ENCODE measurements around the gene CABP1. TPM values are rescaled to one million over a fixed set of nuclear protein-coding genes. Genes with fewer than 3 reads are reported as not detected.
A peak's percentile ranks its signal among the peaks of the same experiment; 100 is the strongest.

The CABP1 gene
- total and polyA plus RNA-seq, 4 experiments from 2014 or later = not detected

DNA sequence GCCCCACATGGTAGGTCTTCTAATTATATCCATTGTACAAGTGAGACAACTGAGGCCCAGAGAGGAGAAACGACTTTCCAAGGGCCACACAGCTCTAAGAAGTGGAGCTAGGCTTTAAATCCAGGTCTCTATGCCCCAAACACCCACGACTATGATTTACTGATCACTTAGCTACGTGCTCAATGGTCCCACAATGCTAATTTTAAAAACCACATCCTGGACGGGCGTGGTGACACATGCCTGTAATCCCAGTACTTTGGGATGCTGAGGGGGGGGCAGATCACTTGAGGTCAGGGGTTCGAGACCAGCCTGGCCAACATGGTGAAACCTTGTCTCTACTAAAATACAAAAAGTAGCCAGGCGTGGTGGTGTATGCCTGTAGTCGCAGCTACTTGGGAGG is 38.1 kb downstream of the CABP1 start:
- H3K27ac Mint-ChIP-seq = peak overlapping the region in 1 of 7 donors; percentile 9
- no peaks in the 10 kb centered on the region for H3K9me3 Mint-ChIP-seq
- peaks cover 0 to 13% (median 6%) of the 10 kb centered on the region in 4 donors for H3K4me1 Mint-ChIP-seq
- Histone ChIP-seq H3K4me3 (ENCODE audit: low read length in 2 of 2) (no peak overlapping the region), H3K27me3 (ENCODE audit: insufficient read depth, low read length) (no peaks in the 10 kb centered on the region), H3K4me1 (ENCODE audit: insufficient read depth, low read length) (peaks cover 5% of the 10 kb centered on the region), H3K36me3 (ENCODE audit: insufficient read depth, low read length) (no peaks in the 10 kb centered on the region), H3K27ac (ENCODE audit: low read depth, low read length) (no peak overlapping the region), H3K9me3 (ENCODE audit: control insufficient read depth in 1 of 2, low read length in 2 of 2) (no peaks in the 10 kb centered on the region)
- H3K4me3 Mint-ChIP-seq = no peak overlapping the region
- intact Hi-C loops (cut with micrococcal nuclease) = no loop called here
- no peak for DNase-seq
- peaks cover 2% of the 10 kb centered on the region in 2 donors for H3K27me3 Mint-ChIP-seq
- ChIA-PET CTCF (ENCODE audit: partially characterized antibody) (interaction anchor here (1.0 kb wide), 2 partner anchors 24 to 29 kb away, joined by 3 to 7 read pairs; no protein-coding TSS in a partner anchor), POLR2A (ENCODE audit: partially characterized antibody) (no interaction called here)
- H3K36me3 Mint-ChIP-seq = no peaks in the 10 kb centered on the region

DNA sequence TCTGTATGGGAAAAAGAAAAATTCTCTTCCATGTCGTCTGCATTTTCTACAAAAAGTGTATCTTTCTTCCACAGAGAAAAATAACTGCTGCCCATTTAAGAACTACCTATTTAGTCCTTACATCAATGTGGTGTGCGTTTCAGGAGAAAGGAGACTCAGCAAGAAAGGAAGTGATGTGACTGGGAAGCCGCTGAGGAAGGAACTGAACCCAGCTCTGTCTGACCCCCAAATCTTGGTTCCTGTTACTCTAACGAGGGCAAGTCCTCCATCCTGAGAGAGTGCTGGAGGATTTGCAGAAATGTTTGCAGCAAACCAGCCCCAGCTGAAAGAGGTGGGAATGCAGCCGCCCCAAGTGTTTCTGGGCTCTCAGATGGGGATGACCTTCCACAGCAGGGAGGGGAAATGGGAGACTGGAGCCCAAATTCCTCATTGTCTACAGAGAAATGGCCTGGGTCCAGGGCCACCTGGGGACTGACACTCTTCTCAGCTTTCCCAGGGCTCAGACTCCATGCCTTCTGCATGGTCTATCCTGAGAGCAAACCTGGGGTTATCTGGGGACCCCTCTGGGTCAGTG is 39.8 kb downstream of the CABP1 start:
- ChIA-PET POLR2A (ENCODE audit: partially characterized antibody) (interaction anchor here (0.6 kb wide), 1 partner anchor 20 kb away, joined by 4 read pairs; no protein-coding TSS in a partner anchor), CTCF (ENCODE audit: partially characterized antibody) (interaction anchor here (1.4 to 2.3 kb wide), 2 partner anchors 31 to 33 kb away, joined by 3 to 8 read pairs; no protein-coding TSS in a partner anchor)
- Mint-ChIP-seq H3K9me3 (no peaks in the 10 kb centered on the region), H3K4me3 (no peak overlapping the region), H3K36me3 (no peaks in the 10 kb centered on the region), H3K27ac (no peak overlapping the region), H3K27me3 (peaks cover 0 to 2% of the 10 kb centered on the region in 2 donors), H3K4me1 (peaks cover 0 to 13% (median 6%) of the 10 kb centered on the region in 4 donors)
- Histone ChIP-seq H3K9me3 (ENCODE audit: control insufficient read depth in 1 of 2, low read length in 2 of 2) (no peaks in the 10 kb centered on the region), H3K4me1 (ENCODE audit: insufficient read depth, low read length) (peaks cover 5% of the 10 kb centered on the region), H3K4me3 (ENCODE audit: low read length in 2 of 2) (no peak overlapping the region), H3K27me3 (ENCODE audit: insufficient read depth, low read length) (no peaks in the 10 kb centered on the region), H3K27ac (ENCODE audit: low read depth, low read length) (no peak overlapping the region), H3K36me3 (ENCODE audit: insufficient read depth, low read length) (no peaks in the 10 kb centered on the region)
- DNase-seq = no peak
- intact Hi-C loops (cut with micrococcal nuclease) = loop anchor here (10.0 kb wide), 1 partner anchor 1015 kb away; the partner anchor contains the start of gene PRKAB1

DNA sequence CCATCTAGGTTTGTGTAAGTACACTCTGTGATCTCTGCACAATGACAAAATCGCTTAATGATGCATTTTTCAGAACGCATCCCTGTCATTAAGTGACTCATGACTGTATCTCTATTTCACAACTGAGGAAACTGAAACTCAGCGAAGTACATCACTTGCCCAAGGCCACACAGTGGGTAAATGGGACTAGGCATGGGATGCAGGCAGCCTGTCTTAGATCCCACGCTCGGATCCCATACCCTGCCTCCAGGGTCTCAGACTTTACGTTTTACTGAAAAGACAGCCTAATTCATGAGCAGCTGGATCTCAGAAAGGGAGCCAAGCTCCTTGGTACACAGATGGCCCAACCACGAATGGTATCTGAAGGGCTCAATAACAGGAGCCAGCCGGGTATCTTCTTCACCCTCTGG is 44.1 kb downstream of the CABP1 start:
- Histone ChIP-seq H3K4me3 (ENCODE audit: low read length in 2 of 2) (no peak overlapping the region), H3K9me3 (ENCODE audit: control insufficient read depth in 1 of 2, low read length in 2 of 2) (no peaks in the 10 kb centered on the region), H3K27me3 (ENCODE audit: insufficient read depth, low read length) (no peaks in the 10 kb centered on the region), H3K27ac (ENCODE audit: low read depth, low read length) (no peak overlapping the region), H3K36me3 (ENCODE audit: insufficient read depth, low read length) (no peaks in the 10 kb centered on the region), H3K4me1 (ENCODE audit: insufficient read depth, low read length) (peaks cover 24% of the 10 kb centered on the region)
- ChIA-PET CTCF (ENCODE audit: partially characterized antibody) (interaction anchor here (0.7 to 1.2 kb wide), 2 partner anchors 35 to 38 kb away, joined by 4 to 6 read pairs; no protein-coding TSS in a partner anchor), POLR2A (ENCODE audit: partially characterized antibody) (no interaction called here)
- Mint-ChIP-seq H3K4me1 (peaks cover 13 to 30% (median 18%) of the 10 kb centered on the region in 4 donors), H3K27ac (peak overlapping the region in 2 of 7 donors; percentile 29 to 97), H3K4me3 (no peak overlapping the region), H3K9me3 (no peaks in the 10 kb centered on the region), H3K36me3 (peaks cover 0 to 7% of the 10 kb centered on the region in 2 donors), H3K27me3 (peaks cover 0 to 2% of the 10 kb centered on the region in 2 donors)
- DNase-seq = no peak
- intact Hi-C loops (cut with micrococcal nuclease) = loop anchor here (10.0 kb wide), 1 partner anchor 1020 kb away; the partner anchor contains the start of gene PRKAB1

DNA sequence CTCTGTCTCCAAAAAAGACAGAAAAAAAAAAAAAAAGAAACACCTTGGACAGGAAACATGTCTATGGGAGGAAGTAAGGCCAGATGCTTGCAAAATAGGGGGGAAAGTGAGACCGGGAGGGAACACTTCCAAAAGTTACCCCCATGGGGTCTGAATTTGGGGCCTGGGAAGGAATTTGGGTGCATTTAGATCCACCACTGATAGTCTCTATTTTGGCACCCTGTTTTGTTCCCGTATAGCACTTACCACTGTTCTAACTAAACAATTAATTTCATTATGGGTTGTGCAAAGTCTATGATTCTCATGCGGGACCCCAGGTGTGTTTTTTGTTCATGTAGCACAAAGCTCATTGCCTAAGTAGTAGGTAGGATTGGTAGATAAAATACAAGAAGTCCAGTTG is 45.1 kb downstream of the CABP1 start:
- CTCF ChIA-PET (ENCODE audit: partially characterized antibody) = interaction anchor here (1.5 to 3.4 kb wide), 2 partner anchors 36 to 103 kb away, joined by 3 to 10 read pairs; no protein-coding TSS in a partner anchor
- no peaks in the 10 kb centered on the region for H3K36me3 ChIP-seq (ENCODE audit: insufficient read depth, low read length)
- no peaks in the 10 kb centered on the region for H3K27me3 ChIP-seq (ENCODE audit: insufficient read depth, low read length)
- no peaks in the 10 kb centered on the region for H3K9me3 ChIP-seq (ENCODE audit: control insufficient read depth in 1 of 2, low read length in 2 of 2)
- no peak for DNase-seq
- intact Hi-C loops (cut with micrococcal nuclease) = loop anchor here (5.0 to 10.0 kb wide), 2 partner anchors 483 to 1021 kb away; partner anchors contain the start of genes PRKAB1 and RPLP0
- peak overlapping the region; percentile 71 for H3K27ac ChIP-seq (ENCODE audit: low read depth, low read length)
- H3K9me3 Mint-ChIP-seq = no peaks in the 10 kb centered on the region
- peak overlapping the region in 4 of 7 donors; percentile 50 to 97 (median 72) for H3K27ac Mint-ChIP-seq
- no peaks in the 10 kb centered on the region for H3K27me3 Mint-ChIP-seq
- POLR2A ChIA-PET (ENCODE audit: partially characterized antibody) = interaction anchor here (1.5 kb wide), 3 partner anchors 12 to 105 kb away, joined by 3 to 9 read pairs (median 5); partner anchors contain the start of gene POP5
- H3K36me3 Mint-ChIP-seq = peaks cover 0 to 7% of the 10 kb centered on the region in 2 donors
- peak overlapping the region in 6 of 8 donors; percentile 26 to 96 (median 86) for H3K4me3 Mint-ChIP-seq
- H3K4me1 Mint-ChIP-seq = peaks cover 18 to 40% (median 25%) of the 10 kb centered on the region in 4 donors
- no peak overlapping the region for H3K4me3 ChIP-seq (ENCODE audit: low read length in 2 of 2)
- peaks cover 31% of the 10 kb centered on the region for H3K4me1 ChIP-seq (ENCODE audit: insufficient read depth, low read length)

DNA sequence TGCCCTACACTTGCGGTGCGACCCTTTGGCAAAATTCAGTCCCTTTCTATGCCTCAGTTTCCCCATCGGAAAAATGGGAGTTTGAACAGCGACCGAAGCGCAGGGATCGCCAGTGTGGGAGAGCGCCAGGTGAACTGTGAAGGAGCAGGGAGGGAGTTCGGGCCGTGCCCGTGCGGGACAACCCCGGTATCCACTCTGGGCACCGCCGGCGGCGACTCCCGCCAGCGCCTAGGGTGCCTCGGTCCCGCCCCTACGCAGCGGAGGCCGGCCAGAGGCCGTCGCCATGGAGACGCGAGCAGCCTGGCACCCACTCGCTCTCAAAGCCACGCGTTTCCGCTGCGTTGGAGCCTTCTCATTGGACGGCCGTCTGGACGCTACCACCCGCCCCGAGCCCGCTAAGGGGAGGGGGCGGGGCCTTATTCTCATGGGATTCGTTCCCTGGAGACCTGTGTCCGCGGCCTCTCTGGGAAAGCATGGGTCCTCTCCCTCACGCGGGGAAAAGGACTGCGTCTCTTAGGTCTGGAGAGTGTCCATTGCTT is 45.8 kb downstream of the CABP1 start:
- intact Hi-C loops (cut with micrococcal nuclease) = loop anchor here (1.0 to 10.0 kb wide), 10 partner anchors 37 to 1021 kb away; partner anchors contain the start of genes ACADS, COX6A1, POP5 and PRKAB1
- peak overlapping the region; percentile 85 to 98 for H3K4me3 ChIP-seq (ENCODE audit: low read length in 2 of 2)
- H3K36me3 Mint-ChIP-seq = peaks cover 0 to 7% of the 10 kb centered on the region in 2 donors
- H3K4me1 ChIP-seq (ENCODE audit: insufficient read depth, low read length) = peaks cover 35% of the 10 kb centered on the region
- H3K9me3 Mint-ChIP-seq = no peaks in the 10 kb centered on the region
- DNase-seq = peak; percentile 97 to 98 (median 98)
- ChIA-PET POLR2A (ENCODE audit: partially characterized antibody) (interaction anchor here (1.0 to 2.8 kb wide), 10 partner anchors 11 to 485 kb away, joined by 3 to 17 read pairs (median 5); partner anchors contain the start of genes COX6A1, POP5, RNU4-2 and RPLP0), CTCF (ENCODE audit: partially characterized antibody) (interaction anchor here (1.0 to 3.4 kb wide), 5 partner anchors 25 to 103 kb away, joined by 3 to 10 read pairs (median 3); no protein-coding TSS in a partner anchor)
- peak overlapping the region; percentile 71 for H3K27ac ChIP-seq (ENCODE audit: low read depth, low read length)
- H3K9me3 ChIP-seq (ENCODE audit: control insufficient read depth in 1 of 2, low read length in 2 of 2) = no peaks in the 10 kb centered on the region
- no peaks in the 10 kb centered on the region for H3K36me3 ChIP-seq (ENCODE audit: insufficient read depth, low read length)
- no peaks in the 10 kb centered on the region for H3K27me3 Mint-ChIP-seq
- peak overlapping the region; percentile 88 to 96 (median 94) for H3K4me3 Mint-ChIP-seq
- H3K4me1 Mint-ChIP-seq = peaks cover 20 to 47% (median 30%) of the 10 kb centered on the region in 4 donors
- H3K27me3 ChIP-seq (ENCODE audit: insufficient read depth, low read length) = no peaks in the 10 kb centered on the region
- H3K27ac Mint-ChIP-seq = peak overlapping the region; percentile 92 to 97 (median 96)

DNA sequence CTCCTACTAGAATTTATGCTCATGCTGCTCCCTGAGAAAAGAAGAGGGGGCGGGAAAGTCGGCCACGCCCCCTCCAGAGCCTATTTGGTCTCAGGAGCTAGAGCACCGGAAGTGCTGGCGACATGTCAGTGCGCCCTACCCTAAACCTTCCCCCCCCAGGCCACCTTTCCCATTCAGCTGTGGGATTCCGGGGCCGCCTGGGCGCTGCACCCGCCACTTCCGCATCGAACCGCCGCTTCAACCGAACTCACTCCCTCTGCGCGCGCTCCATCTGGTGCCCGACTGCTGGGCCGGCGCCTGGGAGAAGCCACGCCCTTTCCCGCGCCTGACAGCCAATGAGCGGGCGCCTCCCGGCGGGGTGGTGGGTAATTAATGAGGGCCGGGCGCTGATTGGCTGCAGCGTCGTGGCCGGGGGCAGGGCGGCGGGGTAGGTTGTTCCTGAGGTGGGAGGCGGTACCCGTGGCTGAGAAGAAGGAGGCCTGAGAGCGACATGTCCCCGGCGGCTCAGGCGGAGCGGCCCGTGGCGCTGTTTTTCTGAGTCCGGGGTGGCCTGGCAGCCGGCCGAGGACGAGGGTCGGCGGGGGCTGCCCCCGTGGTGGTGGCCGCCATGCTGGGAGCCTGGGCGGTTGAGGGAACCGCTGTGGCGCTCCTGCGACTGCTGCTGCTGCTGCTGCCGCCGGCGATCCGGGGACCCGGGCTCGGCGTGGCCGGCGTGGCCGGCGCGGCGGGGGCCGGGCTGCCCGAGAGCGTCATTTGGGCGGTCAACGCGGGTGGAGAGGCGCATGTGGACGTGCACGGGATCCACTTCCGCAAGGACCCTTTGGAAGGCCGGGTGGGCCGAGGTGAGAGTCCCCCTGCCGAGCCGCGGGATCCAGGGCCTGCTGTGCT is 46.5 kb downstream of the CABP1 start, which contains the start of gene MLEC:
Gene MLEC (plus strand): TSS at position 460 of the 888 bp plus-strand sequence. CDS start 148 bp downstream, at position 608.
- no peaks in the 10 kb centered on the region for H3K36me3 ChIP-seq (ENCODE audit: insufficient read depth, low read length)
- peak within 1 kb of the TSS; percentile 92 to 97 (median 96) for H3K27ac Mint-ChIP-seq
- peaks cover 20 to 52% (median 36%) of the 10 kb centered on the region in 4 donors for H3K4me1 Mint-ChIP-seq
- no peaks in the 10 kb centered on the region for H3K9me3 ChIP-seq (ENCODE audit: control insufficient read depth in 1 of 2, low read length in 2 of 2)
- H3K27ac ChIP-seq (ENCODE audit: low read depth, low read length) = peak within 1 kb of the TSS; percentile 71
- H3K27me3 Mint-ChIP-seq = no peaks in the 10 kb centered on the region
- H3K9me3 Mint-ChIP-seq = no peaks in the 10 kb centered on the region
- intact Hi-C loops (cut with micrococcal nuclease) = loop anchor here (1.0 to 10.0 kb wide), 11 partner anchors 23 to 1022 kb away; partner anchors contain the start of genes ACADS, COX6A1, POP5 and PRKAB1
- POLR2A ChIA-PET (ENCODE audit: partially characterized antibody) = interaction anchor here (1.0 to 2.8 kb wide), 12 partner anchors 11 to 486 kb away, joined by 3 to 17 read pairs (median 5); partner anchors contain the start of genes COX6A1, POP5, RNU4-2 and RPLP0
- no peaks in the 10 kb centered on the region for H3K27me3 ChIP-seq (ENCODE audit: insufficient read depth, low read length)
- H3K4me3 Mint-ChIP-seq = peak within 1 kb of the TSS; percentile 90 to 96 (median 94)
- peaks cover 41% of the 10 kb centered on the region for H3K4me1 ChIP-seq (ENCODE audit: insufficient read depth, low read length)
- peak; percentile 99 to 100 (median 100) for DNase-seq
- peak within 1 kb of the TSS; percentile 85 to 98 for H3K4me3 ChIP-seq (ENCODE audit: low read length in 2 of 2)
- CTCF ChIA-PET (ENCODE audit: partially characterized antibody) = interaction anchor here (0.8 to 3.4 kb wide), 7 partner anchors 22 to 104 kb away, joined by 3 to 10 read pairs (median 3); partner anchors contain the start of gene ACADS
- peaks cover 0 to 7% of the 10 kb centered on the region in 2 donors for H3K36me3 Mint-ChIP-seq

Measured in CD4-positive, alpha-beta memory T cell (primary cell).